Aorta (tissue), 5 donors: ENCODE data around the gene PTCHD4. TPM values are rescaled to one million over a fixed set of nuclear protein-coding genes. Genes with fewer than 3 reads are reported as not detected.

Experiments
- ATAC-seq: fragments of 200-7000 bp; cut with Tn5 transposase; one replicate; pipeline ENCODE4 v1.9.1; 2022; ENCODE audit warnings: moderate library complexity; ENCODE audit not compliant: low FRiP score
- DNase-seq, 2 donors: peaks; one replicate each; pipeline ENCODE4 v3.0.0-alpha.2; 2020
- H3K27ac ChIP-seq, 2 donors: one replicate each; pipeline ENCODE4 v1.5.1; 2013; ENCODE audit warnings: low read length in 2 of 2, mild to moderate bottlenecking in 2 of 2, moderate library complexity in 2 of 2, control low read depth in 1 of 2, inconsistent platforms in 1 of 2, low read depth in 1 of 2
- H3K27me3 ChIP-seq, 2 donors: one replicate each; pipeline ENCODE4 v1.6.1; 2013; ENCODE audit warnings: control low read depth in 1 of 2, low read length in 1 of 2, mild to moderate bottlenecking in 1 of 2, moderate library complexity in 1 of 2; ENCODE audit not compliant: insufficient read depth in 2 of 2, control insufficient read depth in 1 of 2
- H3K36me3 ChIP-seq, 2 donors: one replicate each; pipeline ENCODE4 v1.6.1; 2013; ENCODE audit warnings: control low read depth in 1 of 2, low read length in 1 of 2, mild to moderate bottlenecking in 1 of 2; ENCODE audit not compliant: insufficient read depth in 2 of 2, control insufficient read depth in 1 of 2
- H3K4me1 ChIP-seq, 2 donors: one replicate each; pipeline ENCODE4 v1.6.1; 2013; ENCODE audit warnings: low read length in 2 of 2, control low read depth in 1 of 2, mild to moderate bottlenecking in 1 of 2, moderate library complexity in 1 of 2; ENCODE audit not compliant: insufficient read depth in 2 of 2, control insufficient read depth in 1 of 2
- H3K4me3 ChIP-seq, 2 donors: one replicate each; pipeline ENCODE4 v1.5.1; 2013; ENCODE audit warnings: low read length in 2 of 2, control low read depth in 1 of 2, mild to moderate bottlenecking in 1 of 2
- H3K9me3 ChIP-seq: one replicate; pipeline ENCODE4 v1.6.1; 2013; ENCODE audit warnings: mild to moderate bottlenecking, low read length; ENCODE audit not compliant: control insufficient read depth
- WGBS, 2 donors: extraction: QIAGEN DNeasy Blood & Tissue Kit; methylation state at CpG; one replicate each; pipeline ENCODE4 v1.1.7; 2013; 5-methylcytosine and 5-hydroxymethylcytosine counted together
- intact Hi-C, 2 donors: fragments of 100-400 bp; cut with DNase I; formaldehyde crosslinking; loops; one replicate each; pipeline versions ENCODE4 v1.14.2 to v1.15.0; 2022
- long read RNA-seq, 2 donors: library from polyadenylated mRNA; unstranded; transcript quantifications; one replicate each; pipeline ENCODE4 v2.0.0, GENCODE V29; 2020 to 2021
- polyA plus RNA-seq, 2 donors: library from polyadenylated mRNA; stranded (reverse); fragments of 200-250 nt; gene quantifications; one replicate each; pipeline ENCODE4 v1.2.3, GENCODE V29; 2013
- total RNA-seq, 2 donors: library from RNA; stranded (reverse); fragmentation: NEBNext Ultra II Directional; extraction: Animal tissue kit (Norgen Biotek cat#: 25700); gene quantifications; one replicate each; pipeline ENCODE4 v1.2.1, GENCODE V29; 2021
- donor health status: healthy with polysubstance abuse.
- donor health status: Bipolar disorder and iron deficiency.
- donor health status: DM: no; HTN: no; CAD: no.
- donor health status: DM: no; HTN: no; CAD: no.
- donor health status: DM: yes; HTN: yes; CAD: no.

The PTCHD4 gene
- total RNA-seq (1 to 10 TPM; 1.5 to 2.4 TPM), polyA plus RNA-seq (under 1 TPM; 0.49 to 0.75 TPM)
- long read RNA-seq, donor 1, partial matches to known transcripts: 0 of 2 reads
- long read RNA-seq, donor 1, other reads (novel, unspliced or antisense): 2 of 2 reads
- long read RNA-seq, donor 2, partial matches to known transcripts: 0 of 1 reads
- long read RNA-seq, donor 2, other reads (novel, unspliced or antisense): 1 of 1 reads

GRCh38 chr6:48111143-48111506 is at the start of gene PTCHD4:
TSS of gene PTCHD4 (minus strand) at chr6:48111197. CDS start at chr6:48068957, 42,240 bp downstream.
- H3K4me1 ChIP-seq: no peaks in the 10 kb centered on the region
- intact Hi-C loops: no loop called here
- H3K27ac ChIP-seq: no peak within 1 kb of the TSS
- H3K27me3 ChIP-seq: no peaks in the 10 kb centered on the region
- H3K36me3 ChIP-seq: no peaks in the 10 kb centered on the region
- no peak within 1 kb of the TSS for H3K4me3 ChIP-seq
- H3K9me3 ChIP-seq: no peaks in the 10 kb centered on the region
- DNase-seq (no peak), ATAC-seq (no peak)
- WGBS, 2 donors: 66 to 68% methylated on average over 1 of the region's 1 CpG

DNA sequence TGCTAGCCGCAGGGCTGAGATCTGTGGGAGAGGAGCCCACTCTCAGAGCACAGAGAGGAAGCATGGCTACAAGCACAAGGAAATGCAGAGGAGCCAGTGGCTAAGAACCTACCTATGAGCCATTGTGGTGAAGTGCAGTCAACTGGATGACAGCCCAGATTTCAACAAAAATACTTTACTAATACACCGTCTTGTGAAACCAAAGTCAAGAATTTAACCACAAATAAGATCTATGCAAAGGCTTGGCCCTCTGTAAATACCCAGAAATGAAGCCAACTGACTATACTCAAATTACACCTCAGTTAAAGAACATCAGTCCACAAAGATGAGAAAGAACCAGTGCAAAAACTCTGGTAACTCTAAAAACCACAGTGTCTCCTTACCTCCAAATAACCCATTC is 40.1 kb upstream of the PTCHD4 start:
- no peak for DNase-seq
- no peak overlapping the region for H3K4me3 ChIP-seq
- no peak for ATAC-seq
- intact Hi-C loops: no loop called here
- 74 to 77% methylated on average over 2 of the region's 2 CpGs for WGBS, 2 donors
- peaks cover 4% of the 10 kb centered on the region for H3K9me3 ChIP-seq
- H3K36me3 ChIP-seq: no peaks in the 10 kb centered on the region
- no peaks in the 10 kb centered on the region for H3K4me1 ChIP-seq
- H3K27ac ChIP-seq: no peak overlapping the region
- no peaks in the 10 kb centered on the region for H3K27me3 ChIP-seq

DNA sequence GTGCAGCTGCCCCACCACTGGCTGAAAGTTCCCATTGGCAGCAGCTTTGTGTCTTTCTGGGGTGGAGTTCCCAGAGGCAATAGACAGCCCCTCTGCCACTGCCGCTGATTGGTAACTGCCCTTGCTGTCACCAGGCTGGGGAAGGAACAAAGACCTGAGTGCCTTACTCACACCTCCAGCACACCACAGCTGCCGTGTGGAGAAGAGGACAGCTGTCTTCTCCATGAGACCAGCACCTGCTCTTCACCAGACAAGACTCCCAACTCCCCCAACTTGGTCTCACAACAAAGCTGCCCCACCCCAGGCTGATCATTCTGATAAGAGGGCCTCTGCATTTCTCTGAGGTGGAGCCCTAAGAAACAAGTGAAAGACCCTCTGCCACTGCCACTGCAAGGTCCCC is 39.7 kb upstream of the PTCHD4 start:
- peak in 1 of 2 donors; percentile 56 for DNase-seq
- WGBS, 2 donors: 87 to 91% methylated on average over 2 of the region's 2 CpGs
- ATAC-seq: no peak

GRCh38 chr6:48147051-48147450 is 36.1 kb upstream of the PTCHD4 start:
- no peaks in the 10 kb centered on the region for H3K36me3 ChIP-seq
- H3K4me1 ChIP-seq: no peaks in the 10 kb centered on the region
- no peak overlapping the region for H3K4me3 ChIP-seq
- ATAC-seq: no peak
- H3K27me3 ChIP-seq: no peaks in the 10 kb centered on the region
- peaks cover 4% of the 10 kb centered on the region for H3K9me3 ChIP-seq
- intact Hi-C loops: no loop called here
- no peak overlapping the region for H3K27ac ChIP-seq
- no peak for DNase-seq

More for the DNA sequence above, 39.7 kb upstream of the PTCHD4 start:
- Histone ChIP-seq H3K27me3 (no peaks in the 10 kb centered on the region), H3K9me3 (peaks cover 4% of the 10 kb centered on the region), H3K4me3 (no peak overlapping the region), H3K36me3 (no peaks in the 10 kb centered on the region), H3K4me1 (no peaks in the 10 kb centered on the region), H3K27ac (no peak overlapping the region)
- intact Hi-C loops: no loop called here

DNA sequence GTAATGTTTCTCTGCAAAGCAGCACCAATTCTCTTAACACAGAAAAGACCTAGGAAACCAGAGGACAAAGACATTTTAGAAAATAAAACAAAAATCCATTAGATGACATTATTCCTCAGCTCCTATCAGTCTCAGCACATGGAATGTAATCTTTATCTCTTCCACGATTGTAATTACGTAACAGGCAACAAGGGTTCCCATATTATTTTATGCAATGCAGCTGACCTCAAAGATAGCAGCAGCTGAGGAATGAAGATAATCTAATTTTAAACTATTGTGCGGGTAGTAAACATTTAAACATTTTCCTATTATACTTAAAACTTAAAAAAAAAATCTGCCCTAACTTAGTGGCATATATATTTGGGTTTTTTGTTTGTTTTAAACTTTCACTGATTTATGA is 33.0 kb upstream of the PTCHD4 start:
- H3K36me3 ChIP-seq: no peaks in the 10 kb centered on the region
- H3K4me1 ChIP-seq: no peaks in the 10 kb centered on the region
- no peak for DNase-seq
- no peak overlapping the region for H3K4me3 ChIP-seq
- H3K27me3 ChIP-seq: no peaks in the 10 kb centered on the region
- no peak overlapping the region for H3K27ac ChIP-seq
- 9 to 14% methylated on average over 3 of the region's 3 CpGs for WGBS, 2 donors
- ATAC-seq: no peak
- intact Hi-C loops: no loop called here
- H3K9me3 ChIP-seq: no peaks in the 10 kb centered on the region

- DNase-seq (no peak), ATAC-seq (no peak)
- WGBS, 2 donors: 36 to 52% methylated on average over 2 of the region's 2 CpGs
- Histone ChIP-seq H3K27me3 (no peaks in the 10 kb centered on the region), H3K9me3 (no peaks in the 10 kb centered on the region), H3K36me3 (no peaks in the 10 kb centered on the region), H3K4me1 (no peaks in the 10 kb centered on the region), H3K4me3 (no peak overlapping the region), H3K27ac (no peak overlapping the region)
- intact Hi-C loops: no loop called here
Measured at GRCh38 chr6:48141975-48142374, 31.0 kb upstream of the PTCHD4 start.

DNA sequence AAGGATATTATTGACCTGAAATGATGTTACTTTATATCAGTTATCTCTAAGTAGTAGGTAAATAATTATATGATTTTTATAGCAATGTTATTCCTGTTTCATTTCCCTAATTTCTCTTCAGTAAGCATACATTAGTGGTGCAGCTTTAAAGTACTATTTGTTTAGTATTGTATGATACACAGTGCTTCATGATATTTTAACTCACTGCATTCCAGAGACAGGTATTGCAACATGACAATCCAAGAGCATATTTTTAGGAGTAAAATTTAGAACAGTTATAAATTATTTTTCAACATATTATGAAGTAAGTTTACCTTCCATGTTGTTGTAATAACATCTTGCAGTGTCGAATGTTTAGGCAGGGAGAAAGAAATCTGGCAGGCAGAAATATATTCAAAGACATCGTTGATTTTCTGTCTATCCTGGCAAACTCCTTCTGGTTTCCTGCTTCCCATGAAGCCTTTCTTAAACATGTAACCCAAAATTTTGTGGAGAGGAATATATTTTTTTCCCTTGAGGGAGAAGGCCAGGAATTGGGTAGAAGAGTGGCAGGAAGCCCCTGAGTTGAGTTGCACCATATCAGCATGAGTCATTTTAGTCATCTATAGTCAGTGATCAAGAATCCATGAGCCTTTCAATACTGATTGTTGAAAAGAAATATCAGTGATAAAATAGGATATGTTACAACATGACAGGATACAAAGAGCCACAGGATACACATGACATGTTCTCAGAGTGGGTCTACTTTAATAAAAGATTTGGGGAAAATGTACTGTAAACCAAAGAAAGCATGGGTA is 29.0 kb upstream of the PTCHD4 start:
- Histone ChIP-seq H3K9me3 (no peaks in the 10 kb centered on the region), H3K4me3 (no peak overlapping the region), H3K4me1 (no peaks in the 10 kb centered on the region), H3K27me3 (no peaks in the 10 kb centered on the region), H3K27ac (no peak overlapping the region), H3K36me3 (no peaks in the 10 kb centered on the region)
- DNase-seq (no peak), ATAC-seq (no peak)
- intact Hi-C loops: no loop called here
- 21 to 24% methylated on average over 2 of the region's 2 CpGs for WGBS, 2 donors

GRCh38 chr6:48136856-48137255 is 25.9 kb upstream of the PTCHD4 start:
- Histone ChIP-seq H3K27ac (no peak overlapping the region), H3K36me3 (no peaks in the 10 kb centered on the region), H3K9me3 (no peaks in the 10 kb centered on the region), H3K4me1 (no peaks in the 10 kb centered on the region), H3K27me3 (no peaks in the 10 kb centered on the region), H3K4me3 (no peak overlapping the region)
- no peak for DNase-seq
- intact Hi-C loops: no loop called here
- 25 to 32% methylated on average over 2 of the region's 2 CpGs for WGBS, 2 donors
- no peak for ATAC-seq
